Hepatocyte (in vitro differentiated cells): Measurements from ENCODE around the gene NUDT21. TPM values are rescaled to one million over a fixed set of nuclear protein-coding genes. Genes with fewer than 3 reads are reported as not detected.

Source experiments
- DNase-seq: peaks from one replicate; pipeline ENCODE4 v3.0.0-alpha.2; 2016; ENCODE audit warnings: low spot score
- H2AFZ ChIP-seq: fragments of 200-600 bp; sonication (generic); 2 replicates; pipeline ENCODE4 v1.6.0; 2016; ENCODE audit warnings: antibody characterized with exemption, mild to moderate bottlenecking
- H3K27ac ChIP-seq: fragments of 200-600 bp; sonication (generic); 2 replicates; pipeline ENCODE4 v1.5.1; 2016; ENCODE audit warnings: mild to moderate bottlenecking
- H3K27me3 ChIP-seq: fragments of 200-600 bp; sonication (generic); 2 replicates; pipeline ENCODE4 v1.6.1; 2016
- H3K36me3 ChIP-seq: fragments of 200-600 bp; sonication (generic); replicated peaks from 2 replicates; pipeline ENCODE4 v1.5.1; 2016; ENCODE audit warnings: low read depth; ENCODE audit not compliant: insufficient read depth
- H3K4me1 ChIP-seq: fragments of 200-600 bp; sonication (generic); 2 replicates; pipeline ENCODE4 v1.5.1; 2016; ENCODE audit warnings: mild to moderate bottlenecking, moderate library complexity; ENCODE audit not compliant: insufficient read depth
- H3K4me2 ChIP-seq: fragments of 200-600 bp; sonication (generic); 2 replicates; pipeline ENCODE4 v1.6.0; 2016
- H3K4me3 ChIP-seq: fragments of 200-600 bp; sonication (generic); 2 replicates; pipeline ENCODE4 v1.5.1; 2016; ENCODE audit warnings: mild to moderate bottlenecking
- H3K79me2 ChIP-seq: fragments of 200-600 bp; sonication (generic); 2 replicates; pipeline ENCODE4 v1.6.0; 2017; ENCODE audit warnings: mild to moderate bottlenecking
- H3K9me2 ChIP-seq: fragments of 200-600 bp; sonication (generic); replicated peaks from 2 replicates; pipeline ENCODE4 v1.6.0; 2017; ENCODE audit warnings: mild to moderate bottlenecking; ENCODE audit not compliant: insufficient read depth
- H3K9me3 ChIP-seq: fragments of 200-600 bp; sonication (generic); 2 replicates; pipeline ENCODE4 v1.5.1; 2016; ENCODE audit warnings: low read depth, mild to moderate bottlenecking
- H4K20me1 ChIP-seq: fragments of 200-600 bp; sonication (generic); 2 replicates; pipeline ENCODE4 v1.6.0; 2016; ENCODE audit warnings: mild to moderate bottlenecking; ENCODE audit not compliant: insufficient read depth, poor library complexity, severe bottlenecking
- CTCF ChIP-seq: fragments of 200-600 bp; sonication (generic); IDR thresholded peaks from 2 replicates; pipeline ENCODE4 v1.5.1; 2016; ENCODE audit warnings: antibody characterized with exemption, mild to moderate bottlenecking; ENCODE audit not compliant: poor library complexity
- EZH2 ChIP-seq: fragments of 200-600 bp; sonication (generic); IDR thresholded peaks from 2 replicates; pipeline ENCODE4 v1.6.1; 2016; ENCODE audit warnings: antibody characterized with exemption, mild to moderate bottlenecking, borderline replicate concordance
- EZH2phosphoT487 ChIP-seq: fragments of 200-600 bp; sonication (generic); IDR thresholded peaks from one replicate; pipeline ENCODE4 v1.6.1; 2018; ENCODE audit warnings: antibody characterized with exemption, mild to moderate bottlenecking, low read depth, moderate library complexity; ENCODE audit not compliant: unreplicated experiment, severe bottlenecking
- WGBS: methylation state at CpG from one replicate; pipeline ENCODE4 v1.1.6; 2016; ENCODE audit warnings: low lambda C conversion rate; ENCODE audit errors: missing lambda C conversion rate; 5-methylcytosine and 5-hydroxymethylcytosine counted together
- polyA plus RNA-seq: library from polyadenylated mRNA; unstranded; fragments of >200 nt; fragmentation: Nextera tagmentation; extraction: Ambion mirVana; gene quantifications from 2 replicates; pipeline ENCODE4 v1.2.1, GENCODE V29; 2016
- total RNA-seq: library from RNA; depleted of rRNA; stranded (reverse); fragments of >200 nt; gene quantifications from 2 replicates; pipeline ENCODE4 v1.2.3, GENCODE V29; 2014

Gene NUDT21
- total and polyA plus RNA-seq, 2 experiments from 2014 or later: 44.7 to 76.6 TPM

GRCh38 chr16:56417138-56417537 is 34.0 kb downstream of the NUDT21 start:
- TF ChIP-seq CTCF: no peak
- no peak for TF ChIP-seq EZH2
- no peak for TF ChIP-seq EZH2phosphoT487
- Histone ChIP-seq H3K9me3 (no peaks in the 10 kb centered on the region), H3K27ac (no peak overlapping the region), H3K36me3 (no peaks in the 10 kb centered on the region), H3K79me2 (peaks cover 97% of the 10 kb centered on the region), H3K9me2 (no peaks in the 10 kb centered on the region), H3K4me1 (peaks cover under 1% of the 10 kb centered on the region), H4K20me1 (peaks cover 40% of the 10 kb centered on the region), H3K4me3 (no peak overlapping the region), H3K27me3 (no peaks in the 10 kb centered on the region), H2AFZ (no peak overlapping the region), H3K4me2 (no peak overlapping the region)
- 96% methylated on average over 4 of the region's 4 CpGs for WGBS
- DNase-seq: no peak

GRCh38 chr16:56415875-56416274 is 35.3 kb downstream of the NUDT21 start:
- H3K9me3 ChIP-seq: no peaks in the 10 kb centered on the region
- no peak overlapping the region for H2AFZ ChIP-seq
- H3K79me2 ChIP-seq: peaks cover 94% of the 10 kb centered on the region
- H3K4me1 ChIP-seq: no peaks in the 10 kb centered on the region
- TF ChIP-seq EZH2phosphoT487 (no peak), EZH2 (no peak), CTCF (no peak)
- no peaks in the 10 kb centered on the region for H3K36me3 ChIP-seq
- no peak for DNase-seq
- no peak overlapping the region for H3K4me2 ChIP-seq
- H3K27ac ChIP-seq: no peak overlapping the region
- H3K27me3 ChIP-seq: no peaks in the 10 kb centered on the region
- H4K20me1 ChIP-seq: peaks cover 30% of the 10 kb centered on the region
- H3K9me2 ChIP-seq: no peaks in the 10 kb centered on the region
- no peak overlapping the region for H3K4me3 ChIP-seq
- 96% methylated on average over 4 of the region's 4 CpGs for WGBS

GRCh38 chr16:56414366-56414765 is 36.8 kb downstream of the NUDT21 start:
- no peaks in the 10 kb centered on the region for H3K9me3 ChIP-seq
- peaks cover 79% of the 10 kb centered on the region for H3K79me2 ChIP-seq
- no peak overlapping the region for H3K27ac ChIP-seq
- H3K4me3 ChIP-seq: no peak overlapping the region
- peaks cover under 1% of the 10 kb centered on the region for H3K4me1 ChIP-seq
- WGBS: 78% methylated on average over 5 of the region's 5 CpGs
- H2AFZ ChIP-seq: no peak overlapping the region
- no peak for TF ChIP-seq CTCF
- TF ChIP-seq EZH2phosphoT487: no peak
- no peak for TF ChIP-seq EZH2
- no peaks in the 10 kb centered on the region for H3K27me3 ChIP-seq
- H3K4me2 ChIP-seq: no peak overlapping the region
- no peak for DNase-seq
- no peaks in the 10 kb centered on the region for H3K36me3 ChIP-seq
- H4K20me1 ChIP-seq: peaks cover 22% of the 10 kb centered on the region
- no peaks in the 10 kb centered on the region for H3K9me2 ChIP-seq

GRCh38 chr16:56413381-56413780 is 37.8 kb downstream of the NUDT21 start:
- TF ChIP-seq EZH2 (no peak), EZH2phosphoT487 (no peak), CTCF (no peak)
- peaks cover 22% of the 10 kb centered on the region for H4K20me1 ChIP-seq
- no peak overlapping the region for H3K4me3 ChIP-seq
- no peak overlapping the region for H3K4me2 ChIP-seq
- WGBS: 74% methylated on average over 5 of the region's 5 CpGs
- H3K27me3 ChIP-seq: no peaks in the 10 kb centered on the region
- no peaks in the 10 kb centered on the region for H3K9me2 ChIP-seq
- H3K9me3 ChIP-seq: no peaks in the 10 kb centered on the region
- no peak for DNase-seq
- H3K79me2 ChIP-seq: peaks cover 69% of the 10 kb centered on the region
- no peak overlapping the region for H2AFZ ChIP-seq
- no peaks in the 10 kb centered on the region for H3K36me3 ChIP-seq
- H3K27ac ChIP-seq: no peak overlapping the region
- H3K4me1 ChIP-seq: peaks cover 6% of the 10 kb centered on the region
